HepG2 (cell line): ENCODE measurements around the gene BUB1. TPM values are rescaled to one million over a fixed set of nuclear protein-coding genes. Genes with fewer than 3 reads are reported as not detected.
A peak's percentile ranks its signal among the peaks of the same experiment; 100 is the strongest.

ENCODE experiments used
- CBX5 ChIP-seq: sonication (generic); formaldehyde crosslinking; IDR thresholded peaks from 2 replicates; pipeline ENCODE4 v1.4.0; 2020; ENCODE audit warnings: missing genetic modification reagents, borderline replicate concordance
- CCDC6 ChIP-seq: sonication (generic); formaldehyde crosslinking; IDR thresholded peaks from 2 replicates; pipeline ENCODE4 v1.8.1; 2022; ENCODE audit warnings: mild to moderate bottlenecking, missing genetic modification reagents, moderate library complexity
- CENPX ChIP-seq: sonication (generic); formaldehyde crosslinking; IDR thresholded peaks from 2 replicates; pipeline ENCODE4 v1.9.0; 2021; ENCODE audit warnings: mild to moderate bottlenecking, missing genetic modification reagents, moderate library complexity
- DBP ChIP-seq: sonication (generic); formaldehyde crosslinking; IDR thresholded peaks from 2 replicates; pipeline ENCODE4 v1.4.0; 2020; ENCODE audit warnings: missing genetic modification reagents; ENCODE audit errors: not compliant biosample characterization
- ERF ChIP-seq: IDR thresholded peaks from 2 replicates; pipeline ENCODE4 v1.6.1; 2018; ENCODE audit warnings: missing biosample characterization, missing genetic modification reagents
- FOSL2 ChIP-seq: sonication (generic); formaldehyde crosslinking; IDR thresholded peaks from 2 replicates; pipeline ENCODE4 v1.4.0; 2020; ENCODE audit warnings: missing genetic modification reagents
- ISX ChIP-seq: sonication (generic); formaldehyde crosslinking; conservative IDR thresholded peaks from 2 replicates; pipeline ENCODE4 v1.5.0; 2020; ENCODE audit warnings: missing genetic modification reagents
- MTF1 ChIP-seq: sonication (generic); formaldehyde crosslinking; IDR thresholded peaks from 2 replicates; pipeline ENCODE4 v1.5.0; 2020; ENCODE audit warnings: missing genetic modification reagents
- MXI1 ChIP-seq: IDR thresholded peaks from 3 replicates; pipeline ENCODE4 v1.6.1; 2012; ENCODE audit warnings: low read depth, low read length, inconsistent platforms, borderline replicate concordance
- PAWR ChIP-seq: sonication (generic); formaldehyde crosslinking; IDR thresholded peaks from 2 replicates; pipeline ENCODE4 v1.4.0; 2020; ENCODE audit warnings: missing genetic modification reagents, mild to moderate bottlenecking, borderline replicate concordance
- RAD21 ChIP-seq: fragments of 450-650 bp; formaldehyde crosslinking; IDR thresholded peaks from 2 replicates; pipeline ENCODE4 v1.5.0; 2020; ENCODE audit warnings: mild to moderate bottlenecking
- SMAD3 ChIP-seq: sonication (generic); formaldehyde crosslinking; IDR thresholded peaks from 2 replicates; pipeline ENCODE4 v1.4.0; 2020; ENCODE audit warnings: missing genetic modification reagents
- SMYD3 ChIP-seq: sonication (generic); formaldehyde crosslinking; IDR thresholded peaks from 2 replicates; pipeline ENCODE4 v1.8.1; 2023; ENCODE audit warnings: mild to moderate bottlenecking, missing genetic modification reagents
- USF2 ChIP-seq, 2 experiments: sonication (generic) in 1 of 2; formaldehyde crosslinking in 1 of 2; IDR thresholded peaks; 2 replicates each; pipeline versions ENCODE4 v1.5.1 to v1.6.1; 2011 to 2020; ENCODE audit warnings: borderline replicate concordance in 1 of 2, low read depth in 1 of 2, low read length in 1 of 2, mild to moderate bottlenecking in 1 of 2, missing genetic modification reagents in 1 of 2, moderate library complexity in 1 of 2
- ZBTB1 ChIP-seq: sonication (generic); formaldehyde crosslinking; IDR thresholded peaks from 2 replicates; pipeline ENCODE4 v1.4.0; 2020; ENCODE audit warnings: missing genetic modification reagents, borderline replicate concordance
- ZBTB38 ChIP-seq: sonication (generic); formaldehyde crosslinking; IDR thresholded peaks from 2 replicates; pipeline ENCODE4 v1.5.1; 2020; ENCODE audit warnings: mild to moderate bottlenecking, missing genetic modification reagents
- ZBTB46 ChIP-seq: sonication (generic); formaldehyde crosslinking; IDR thresholded peaks from 2 replicates; pipeline ENCODE4 v1.4.0; 2020; ENCODE audit warnings: mild to moderate bottlenecking, missing genetic modification reagents, borderline replicate concordance
- ZNF138 ChIP-seq: sonication (generic); formaldehyde crosslinking; IDR thresholded peaks from 2 replicates; pipeline ENCODE4 v1.5.0; 2020; ENCODE audit warnings: mild to moderate bottlenecking, low read depth, missing genetic modification reagents
- ZNF275 ChIP-seq: sonication (generic); formaldehyde crosslinking; IDR thresholded peaks from 2 replicates; pipeline ENCODE4 v1.8.0; 2022; ENCODE audit warnings: missing genetic modification reagents, mild to moderate bottlenecking, inconsistent platforms, borderline replicate concordance
- ZNF354B ChIP-seq: sonication (generic); formaldehyde crosslinking; IDR thresholded peaks from 2 replicates; pipeline ENCODE4 v1.8.0; 2022; ENCODE audit warnings: mild to moderate bottlenecking, missing genetic modification reagents
- ZNF724P ChIP-seq: sonication (generic); formaldehyde crosslinking; IDR thresholded peaks from 2 replicates; pipeline ENCODE4 v1.8.0; 2022; ENCODE audit warnings: missing genetic modification reagents, borderline replicate concordance
- ZNF747 ChIP-seq: sonication (generic); formaldehyde crosslinking; IDR thresholded peaks from 2 replicates; pipeline ENCODE4 v1.8.1; 2023; ENCODE audit warnings: missing genetic modification reagents, mild to moderate bottlenecking, borderline replicate concordance
- ZNF788 ChIP-seq: sonication (generic); formaldehyde crosslinking; IDR thresholded peaks from 2 replicates; pipeline ENCODE4 v1.5.0; 2020; ENCODE audit warnings: mild to moderate bottlenecking, missing genetic modification reagents, borderline replicate concordance
- polyA plus RNA-seq, 8 experiments: library from polyadenylated mRNA; depleted of rRNA in 3 of 8; stranded (reverse) in 7 of 8; unstranded in 1 of 8; fragments of >200 nt; fragmentation: Illumina TruSeq in 4 of 8; extraction: Trizol in 4 of 8; gene quantifications; 2 replicates each; pipeline versions ENCODE4 v1.2.1 to v1.2.3, GENCODE V29; 2011 to 2016; ENCODE audit warnings: low read depth in 4 of 8, missing spikeins in 1 of 8, mixed read lengths in 1 of 8; ENCODE audit not compliant: insufficient read depth in 1 of 8
- total RNA-seq, 5 experiments: library from RNA; depleted of rRNA; stranded (reverse); fragments of >200 nt; fragmentation: Illumina TruSeq; extraction: Trizol; gene quantifications; 2 replicates each; pipeline ENCODE4 v1.2.3, GENCODE V29; 2016; ENCODE audit warnings: low read depth in 1 of 5

Gene BUB1
- total and polyA plus RNA-seq, 2 of the 13 experiments (the other 11 are each of a cell fraction or from before 2014, with no cell fraction given) = 27.8 to 52.6 TPM

- TF ChIP-seq ZNF724P (CRISPR knock-in tag) = peak; percentile 86; the same call in 1 of the 2 replicates
- TF ChIP-seq ERF (CRISPR knock-in tag) = no peak
- TF ChIP-seq CENPX (CRISPR knock-in tag) = no peak
- no peak for TF ChIP-seq ISX
- no peak; the same call in 1 of the 2 replicates for TF ChIP-seq ZNF788 (CRISPR knock-in tag)
- TF ChIP-seq ZNF747 (CRISPR knock-in tag) = no peak
- TF ChIP-seq RAD21 (CRISPR knock-in tag) = no peak
- TF ChIP-seq USF2 (IDR thresholded peaks at IDR 0.05; ENCODE audit: low read depth, low read length) = no peak
- TF ChIP-seq USF2 (CRISPR knock-in tag; IDR thresholded peaks at IDR 0.05; ENCODE audit: borderline replicate concordance) = no peak; the same call in 1 of the 2 replicates
- TF ChIP-seq ZNF275 (CRISPR knock-in tag) = no peak; the same call in 1 of the 2 replicates
- TF ChIP-seq MXI1 = peak; percentile 92; the same call in 2 of the 3 replicates
- peak; percentile 40; the same call in 1 of the 2 replicates for TF ChIP-seq ZBTB38 (CRISPR knock-in tag)
- TF ChIP-seq ZBTB1 (CRISPR knock-in tag) = no peak
- no peak for TF ChIP-seq CBX5
- no peak; the same call in 1 of the 2 replicates for TF ChIP-seq SMYD3 (CRISPR knock-in tag)
- no peak for TF ChIP-seq ZNF354B (CRISPR knock-in tag)
- peak; percentile 8 for TF ChIP-seq FOSL2 (CRISPR knock-in tag)
- TF ChIP-seq DBP (CRISPR knock-in tag) = no peak
- peak; percentile 40; the same call in 1 of the 2 replicates for TF ChIP-seq CCDC6
- TF ChIP-seq ZNF138 (CRISPR knock-in tag) = no peak
- TF ChIP-seq MTF1 (CRISPR knock-in tag) = no peak
- no peak for TF ChIP-seq PAWR (CRISPR knock-in tag)
- no peak for TF ChIP-seq ZBTB46
- TF ChIP-seq SMAD3 = no peak
Observed at GRCh38 chr2:110677530-110678456, at the start of gene BUB1 (continued).
